Suprapubic skin (tissue), 3 donors: ENCODE data around the gene CHTOP.

Experiments
- CTCF ChIP-seq, 2 donors: fragments of 200-600 bp in 1 of 2; fragments of 450-650 bp in 1 of 2; sonication (generic) in 1 of 2; IDR thresholded peaks; one replicate each; pipeline ENCODE4 v1.5.1; 2016 to 2019; ENCODE audit warnings: antibody characterized with exemption in 2 of 2, mild to moderate bottlenecking in 1 of 2, moderate library complexity in 1 of 2
- POLR2A ChIP-seq, 2 donors: fragments of 450-650 bp; IDR thresholded peaks; one replicate each; pipeline ENCODE4 v1.6.1; 2017; ENCODE audit warnings: antibody characterized with exemption in 2 of 2, mild to moderate bottlenecking in 2 of 2, moderate library complexity in 2 of 2

- no peak for TF ChIP-seq CTCF (IDR thresholded peaks at IDR 0.05)
- TF ChIP-seq POLR2A (IDR thresholded peaks at IDR 0.05), result no peak
Measured at GRCh38 chr1:153636312-153636711, 2.4 kb downstream of the CHTOP start.
